ENCODE data around the gene TMEM186. TPM values are rescaled to one million over a fixed set of nuclear protein-coding genes. Genes with fewer than 3 reads are reported as not detected.
"Not testable (repeated sequence)": the region's sequence is repeated elsewhere in the genome, so short reads cannot be mapped to it uniquely, and the experiment has no call there.

TMEM186 gene
- total and polyA plus RNA-seq, 4 experiments from 2014 or later, result 9.4 to 20.0 (median 16.7) TPM

GRCh38 chr16:8786316-8786715 lies 11.1 kb downstream of the TMEM186 start:
- H3K4me3 Mint-ChIP-seq; H3K9me3 Mint-ChIP-seq; DNase-seq; H3K4me1 Mint-ChIP-seq; H3K27ac Mint-ChIP-seq; H3K9me3 ChIP-seq (ENCODE audit: control insufficient read depth in 1 of 2, low read length in 2 of 2); intact Hi-C loops (cut with micrococcal nuclease); POLR2A ChIA-PET (ENCODE audit: partially characterized antibody); H3K27me3 ChIP-seq (ENCODE audit: insufficient read depth, low read length); CTCF ChIA-PET (ENCODE audit: partially characterized antibody); H3K27me3 Mint-ChIP-seq; H3K27ac ChIP-seq (ENCODE audit: low read depth, low read length); H3K4me1 ChIP-seq (ENCODE audit: insufficient read depth, low read length); H3K36me3 Mint-ChIP-seq; H3K36me3 ChIP-seq (ENCODE audit: insufficient read depth, low read length); H3K4me3 ChIP-seq (ENCODE audit: low read length in 2 of 2): not testable (repeated sequence)

DNA sequence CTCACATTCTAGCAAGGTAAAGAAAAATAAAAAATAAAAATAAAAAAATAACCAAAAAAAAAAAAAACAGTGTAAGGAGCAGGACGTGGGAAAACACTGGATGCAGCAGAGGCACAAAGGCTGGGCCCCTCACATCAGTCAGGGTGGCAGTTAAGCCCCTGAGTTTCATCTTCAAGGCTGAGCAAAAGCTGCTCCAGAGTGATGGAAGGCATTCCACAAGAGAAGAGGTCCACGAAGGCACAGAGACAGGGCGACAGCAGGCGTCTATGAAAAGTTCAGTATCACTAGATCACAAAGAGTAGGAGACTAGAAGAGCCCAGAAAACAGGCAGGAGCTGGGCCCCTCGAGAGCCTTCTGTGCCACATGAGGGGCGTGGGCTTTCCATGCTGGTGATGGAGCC lies 12.0 kb downstream of the TMEM186 start:
- Mint-ChIP-seq H3K36me3 (peaks cover 5 to 8% of the 10 kb centered on the region in 2 donors), H3K27ac (peak overlapping the region in 2 of 7 donors; percentile 25 to 43), H3K9me3 (no peaks in the 10 kb centered on the region), H3K4me3 (no peak overlapping the region), H3K27me3 (no peaks in the 10 kb centered on the region), H3K4me1 (no peaks in the 10 kb centered on the region)
- no peaks in the 10 kb centered on the region for H3K36me3 ChIP-seq (ENCODE audit: insufficient read depth, low read length)
- H3K4me3 ChIP-seq (ENCODE audit: low read length in 2 of 2), result no peak overlapping the region
- no peak for DNase-seq
- H3K4me1 ChIP-seq (ENCODE audit: insufficient read depth, low read length), result no peaks in the 10 kb centered on the region
- intact Hi-C loops (cut with micrococcal nuclease), result no loop called here
- H3K27me3 ChIP-seq (ENCODE audit: insufficient read depth, low read length), result no peaks in the 10 kb centered on the region
- no peaks in the 10 kb centered on the region for H3K9me3 ChIP-seq (ENCODE audit: control insufficient read depth in 1 of 2, low read length in 2 of 2)
- ChIA-PET POLR2A (ENCODE audit: partially characterized antibody) (no interaction called here), CTCF (ENCODE audit: partially characterized antibody) (no interaction called here)
- H3K27ac ChIP-seq (ENCODE audit: low read depth, low read length), result no peak overlapping the region

DNA sequence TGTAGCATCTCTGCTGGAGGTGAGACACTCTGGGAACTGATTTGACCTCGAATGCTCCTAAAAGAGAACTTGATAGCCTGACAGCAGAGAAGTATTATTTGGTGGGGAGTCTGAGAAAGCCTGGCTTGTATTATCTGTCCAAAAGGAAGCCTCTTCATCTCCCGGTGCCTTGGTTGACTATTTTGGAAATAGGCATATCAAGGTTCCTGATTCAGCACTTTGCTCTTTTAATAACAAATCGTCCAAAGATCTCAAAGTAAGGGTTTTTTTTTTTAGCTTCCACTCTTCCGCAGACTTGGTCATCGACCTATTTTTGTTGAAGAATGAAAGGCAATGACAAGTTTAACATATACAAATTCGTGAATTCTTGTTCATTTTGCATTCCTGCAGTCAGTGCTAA lies 14.8 kb downstream of the TMEM186 start:
- Mint-ChIP-seq H3K9me3 (no peaks in the 10 kb centered on the region), H3K27ac (no peak overlapping the region), H3K4me1 (no peaks in the 10 kb centered on the region), H3K4me3 (no peak overlapping the region), H3K36me3 (peaks cover 15 to 17% of the 10 kb centered on the region in 2 donors), H3K27me3 (no peaks in the 10 kb centered on the region)
- Histone ChIP-seq H3K27me3 (ENCODE audit: insufficient read depth, low read length) (no peaks in the 10 kb centered on the region), H3K36me3 (ENCODE audit: insufficient read depth, low read length) (no peaks in the 10 kb centered on the region), H3K4me1 (ENCODE audit: insufficient read depth, low read length) (no peaks in the 10 kb centered on the region), H3K4me3 (ENCODE audit: low read length in 2 of 2) (no peak overlapping the region), H3K27ac (ENCODE audit: low read depth, low read length) (no peak overlapping the region), H3K9me3 (ENCODE audit: control insufficient read depth in 1 of 2, low read length in 2 of 2) (no peaks in the 10 kb centered on the region)
- ChIA-PET CTCF (ENCODE audit: partially characterized antibody) (no interaction called here), POLR2A (ENCODE audit: partially characterized antibody) (no interaction called here)
- intact Hi-C loops (cut with micrococcal nuclease), result no loop called here
- DNase-seq, result no peak

DNA sequence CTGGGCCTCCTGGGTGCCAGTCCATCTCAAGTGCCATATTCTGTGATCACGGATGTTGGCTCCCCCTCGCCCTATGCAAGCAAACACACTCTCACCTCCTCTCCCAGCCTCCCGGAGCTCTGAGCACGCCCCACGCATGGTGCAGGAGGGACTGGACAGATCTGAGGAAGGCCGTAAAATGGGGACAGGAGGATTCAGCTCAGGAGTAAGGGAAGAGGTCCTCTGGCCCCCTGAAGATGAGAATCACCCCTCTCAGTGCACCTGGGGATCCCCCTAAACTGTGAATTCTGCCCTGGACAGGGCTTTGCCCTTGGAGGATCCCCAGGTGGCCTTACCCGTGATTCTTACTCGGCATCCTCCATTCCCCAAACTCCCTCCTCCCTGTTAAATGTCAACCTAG lies 15.6 kb downstream of the TMEM186 start:
- DNase-seq, result no peak
- no peak overlapping the region for H3K4me3 Mint-ChIP-seq
- Histone ChIP-seq H3K4me3 (ENCODE audit: low read length in 2 of 2) (no peak overlapping the region), H3K36me3 (ENCODE audit: insufficient read depth, low read length) (no peaks in the 10 kb centered on the region), H3K27ac (ENCODE audit: low read depth, low read length) (no peak overlapping the region), H3K9me3 (ENCODE audit: control insufficient read depth in 1 of 2, low read length in 2 of 2) (no peaks in the 10 kb centered on the region), H3K4me1 (ENCODE audit: insufficient read depth, low read length) (no peaks in the 10 kb centered on the region), H3K27me3 (ENCODE audit: insufficient read depth, low read length) (no peaks in the 10 kb centered on the region)
- ChIA-PET CTCF (ENCODE audit: partially characterized antibody) (no interaction called here), POLR2A (ENCODE audit: partially characterized antibody) (no interaction called here)
- no peaks in the 10 kb centered on the region for H3K27me3 Mint-ChIP-seq
- no peaks in the 10 kb centered on the region for H3K9me3 Mint-ChIP-seq
- peak overlapping the region in 1 of 7 donors; percentile 59 for H3K27ac Mint-ChIP-seq
- peaks cover 20 to 24% of the 10 kb centered on the region in 2 donors for H3K36me3 Mint-ChIP-seq
- H3K4me1 Mint-ChIP-seq, result no peaks in the 10 kb centered on the region
- intact Hi-C loops (cut with micrococcal nuclease), result no loop called here

- CTCF ChIA-PET (ENCODE audit: partially characterized antibody), result no interaction called here
- intact Hi-C loops (cut with micrococcal nuclease), result no loop called here
- H3K4me3 Mint-ChIP-seq, result no peak overlapping the region
Measured at GRCh38 chr16:8777217-8777616, 20.2 kb downstream of the TMEM186 start.

GRCh38 chr16:8776129-8776584 lies 21.3 kb downstream of the TMEM186 start:
- POLR2A ChIA-PET (ENCODE audit: partially characterized antibody), result no interaction called here
- peaks cover 56% of the 10 kb centered on the region in 2 donors for H3K36me3 Mint-ChIP-seq

More at GRCh38 chr16:8777217-8777616, 20.2 kb downstream of the TMEM186 start:
- H3K27ac ChIP-seq (ENCODE audit: low read depth, low read length), result no peak overlapping the region
- Mint-ChIP-seq H3K9me3 (no peaks in the 10 kb centered on the region), H3K27me3 (no peaks in the 10 kb centered on the region), H3K36me3 (peaks cover 49 to 52% of the 10 kb centered on the region in 2 donors), H3K4me1 (no peaks in the 10 kb centered on the region), H3K27ac (peak overlapping the region in 1 of 7 donors; percentile 66)
- H3K4me1 ChIP-seq (ENCODE audit: insufficient read depth, low read length), result no peaks in the 10 kb centered on the region
- no peaks in the 10 kb centered on the region for H3K9me3 ChIP-seq (ENCODE audit: control insufficient read depth in 1 of 2, low read length in 2 of 2)
- peaks cover 9% of the 10 kb centered on the region for H3K36me3 ChIP-seq (ENCODE audit: insufficient read depth, low read length)
- H3K27me3 ChIP-seq (ENCODE audit: insufficient read depth, low read length), result no peaks in the 10 kb centered on the region
- POLR2A ChIA-PET (ENCODE audit: partially characterized antibody), result no interaction called here
- no peak for DNase-seq
- no peak overlapping the region for H3K4me3 ChIP-seq (ENCODE audit: low read length in 2 of 2)

GRCh38 chr16:8775359-8775758 lies 22.1 kb downstream of the TMEM186 start:
- Histone ChIP-seq H3K9me3 (ENCODE audit: control insufficient read depth in 1 of 2, low read length in 2 of 2) (no peaks in the 10 kb centered on the region), H3K27ac (ENCODE audit: low read depth, low read length) (no peak overlapping the region), H3K27me3 (ENCODE audit: insufficient read depth, low read length) (no peaks in the 10 kb centered on the region), H3K4me3 (ENCODE audit: low read length in 2 of 2) (no peak overlapping the region), H3K4me1 (ENCODE audit: insufficient read depth, low read length) (no peaks in the 10 kb centered on the region), H3K36me3 (ENCODE audit: insufficient read depth, low read length) (peaks cover 10% of the 10 kb centered on the region)
- H3K9me3 Mint-ChIP-seq, result no peaks in the 10 kb centered on the region
- no peak for DNase-seq
- H3K27me3 Mint-ChIP-seq, result no peaks in the 10 kb centered on the region
- no peak overlapping the region for H3K4me3 Mint-ChIP-seq
- POLR2A ChIA-PET (ENCODE audit: partially characterized antibody), result no interaction called here
- no peak overlapping the region for H3K27ac Mint-ChIP-seq
- peaks cover 52 to 56% of the 10 kb centered on the region in 2 donors for H3K36me3 Mint-ChIP-seq
- CTCF ChIA-PET (ENCODE audit: partially characterized antibody), result no interaction called here
- H3K4me1 Mint-ChIP-seq, result no peaks in the 10 kb centered on the region
- intact Hi-C loops (cut with micrococcal nuclease), result no loop called here

More at GRCh38 chr16:8776129-8776584, 21.3 kb downstream of the TMEM186 start:
- CTCF ChIA-PET (ENCODE audit: partially characterized antibody), result no interaction called here
- no peaks in the 10 kb centered on the region for H3K9me3 Mint-ChIP-seq
- Histone ChIP-seq H3K27ac (ENCODE audit: low read depth, low read length) (no peak overlapping the region), H3K36me3 (ENCODE audit: insufficient read depth, low read length) (peaks cover 10% of the 10 kb centered on the region), H3K4me1 (ENCODE audit: insufficient read depth, low read length) (no peaks in the 10 kb centered on the region), H3K27me3 (ENCODE audit: insufficient read depth, low read length) (no peaks in the 10 kb centered on the region), H3K9me3 (ENCODE audit: control insufficient read depth in 1 of 2, low read length in 2 of 2) (no peaks in the 10 kb centered on the region), H3K4me3 (ENCODE audit: low read length in 2 of 2) (no peak overlapping the region)
- no peaks in the 10 kb centered on the region for H3K27me3 Mint-ChIP-seq
- intact Hi-C loops (cut with micrococcal nuclease), result no loop called here
- H3K4me3 Mint-ChIP-seq, result no peak overlapping the region
- no peak overlapping the region for H3K27ac Mint-ChIP-seq
- no peaks in the 10 kb centered on the region for H3K4me1 Mint-ChIP-seq
- DNase-seq, result no peak

DNA sequence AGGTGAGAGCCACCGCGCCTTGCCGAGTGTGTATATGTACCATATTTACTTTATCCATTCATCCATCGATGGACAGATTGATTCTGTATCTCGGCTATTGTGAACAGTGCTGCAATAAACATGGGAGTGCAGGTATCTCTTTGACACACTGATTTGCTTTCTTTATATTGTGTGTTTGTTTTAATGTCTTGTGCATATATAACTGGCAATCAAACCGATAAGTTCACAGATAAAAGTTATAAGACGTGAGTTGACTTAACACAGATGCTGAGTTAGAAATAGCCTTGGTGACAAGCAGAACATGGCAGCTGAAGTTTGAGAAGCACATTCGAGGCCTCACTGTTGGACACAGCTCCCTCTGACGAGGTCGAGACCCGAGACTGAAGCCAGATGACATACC lies 23.2 kb downstream of the TMEM186 start:
- DNase-seq, result no peak
- H3K4me1 ChIP-seq (ENCODE audit: insufficient read depth, low read length), result no peaks in the 10 kb centered on the region
- Mint-ChIP-seq H3K27ac (no peak overlapping the region), H3K4me3 (no peak overlapping the region), H3K27me3 (no peaks in the 10 kb centered on the region), H3K36me3 (peaks cover 48 to 54% of the 10 kb centered on the region in 2 donors), H3K9me3 (no peaks in the 10 kb centered on the region), H3K4me1 (no peaks in the 10 kb centered on the region)
- H3K27ac ChIP-seq (ENCODE audit: low read depth, low read length), result no peak overlapping the region
- ChIA-PET POLR2A (ENCODE audit: partially characterized antibody) (no interaction called here), CTCF (ENCODE audit: partially characterized antibody) (no interaction called here)
- intact Hi-C loops (cut with micrococcal nuclease), result no loop called here
- no peaks in the 10 kb centered on the region for H3K9me3 ChIP-seq (ENCODE audit: control insufficient read depth in 1 of 2, low read length in 2 of 2)
- peaks cover 10% of the 10 kb centered on the region for H3K36me3 ChIP-seq (ENCODE audit: insufficient read depth, low read length)
- no peaks in the 10 kb centered on the region for H3K27me3 ChIP-seq (ENCODE audit: insufficient read depth, low read length)
- no peak overlapping the region for H3K4me3 ChIP-seq (ENCODE audit: low read length in 2 of 2)

Measured in CD4-positive, alpha-beta memory T cell (primary cell).